GM12874 (cell line): ENCODE measurements around the gene CYP1B1.

ENCODE experiments used
- CTCF ChIP-seq: IDR thresholded peaks from 2 replicates; pipeline ENCODE4 v1.5.1; 2011; ENCODE audit warnings: low read depth, mild to moderate bottlenecking, control low read depth, low read length, moderate library complexity; ENCODE audit not compliant: insufficient read depth

CYP1B1 gene

GRCh38 chr2:38098421-38099098 is 22.6 kb upstream of the CYP1B1 start:
- TF ChIP-seq CTCF, result no peak

- TF ChIP-seq CTCF, result no peak
These were observed 22.0 kb upstream of the CYP1B1 start for GRCh38 chr2:38097988-38098385.

GRCh38 chr2:38097258-38097987 is 21.5 kb upstream of the CYP1B1 start:
- no peak for TF ChIP-seq CTCF

- TF ChIP-seq CTCF, result no peak
These were observed 20.3 kb upstream of the CYP1B1 start for GRCh38 chr2:38095996-38096861.

GRCh38 chr2:38095079-38095995 is 19.4 kb upstream of the CYP1B1 start:
- TF ChIP-seq CTCF, result no peak

- TF ChIP-seq CTCF, result no peak
These were observed 17.7 kb upstream of the CYP1B1 start for GRCh38 chr2:38093527-38094165.
